Measurements from ENCODE around the gene PIK3AP1.

The PIK3AP1 gene

DNA sequence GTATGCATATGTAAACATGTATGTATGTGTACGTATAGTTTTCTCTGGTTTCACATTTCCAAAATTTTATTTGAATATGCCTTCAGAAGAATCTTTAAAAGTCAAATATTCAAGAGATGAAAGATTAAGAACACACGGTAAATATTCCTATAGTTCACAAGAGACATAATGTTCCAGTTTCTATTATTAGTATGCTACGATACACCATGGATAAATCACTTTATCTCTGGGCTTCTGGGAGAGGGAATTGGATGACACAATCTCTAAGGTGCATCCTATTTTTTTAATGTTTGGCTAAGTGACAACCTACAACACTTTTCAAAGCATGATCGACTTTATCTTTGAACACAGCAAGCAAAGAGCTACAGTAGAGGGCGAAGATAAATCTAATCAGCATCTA is 147.3 kb downstream of the PIK3AP1 start:
- Histone ChIP-seq H2AFZ (ENCODE audit: low read length) (no peak overlapping the region), H3K79me2 (ENCODE audit: insufficient read depth, low read length) (peaks cover 99% of the 10 kb centered on the region), H3K27me3 (ENCODE audit: insufficient read depth, low read length, poor library complexity, severe bottlenecking) (no peaks in the 10 kb centered on the region), H3K4me2 (ENCODE audit: low read depth, low read length, poor library complexity, severe bottlenecking) (no peak overlapping the region), H3F3A (ENCODE audit: low read depth) (no peaks in the 10 kb centered on the region), H3K9me3 (ENCODE audit: insufficient read depth, low read depth, low read length) (no peaks in the 10 kb centered on the region), H4K20me1 (ENCODE audit: insufficient read depth, low read length, poor library complexity, severe bottlenecking) (peaks cover 94% of the 10 kb centered on the region), H3K9ac (ENCODE audit: low read depth, low read length, poor library complexity, severe bottlenecking) (no peak overlapping the region), H3K4me1 (ENCODE audit: insufficient read depth, low read length, poor library complexity, severe bottlenecking) (peaks cover 14% of the 10 kb centered on the region), H3K9me2 (replicated peaks; ENCODE audit: low read depth, low read length) (no peaks in the 10 kb centered on the region), H3K4me3 (ENCODE audit: low read length, poor library complexity, severe bottlenecking) (no peak overlapping the region), H3K36me3 (ENCODE audit: insufficient read depth, low read length) (peaks cover 32% of the 10 kb centered on the region; the same call in 1 of the 2 replicates)
- TF ChIP-seq, protein P1, sequence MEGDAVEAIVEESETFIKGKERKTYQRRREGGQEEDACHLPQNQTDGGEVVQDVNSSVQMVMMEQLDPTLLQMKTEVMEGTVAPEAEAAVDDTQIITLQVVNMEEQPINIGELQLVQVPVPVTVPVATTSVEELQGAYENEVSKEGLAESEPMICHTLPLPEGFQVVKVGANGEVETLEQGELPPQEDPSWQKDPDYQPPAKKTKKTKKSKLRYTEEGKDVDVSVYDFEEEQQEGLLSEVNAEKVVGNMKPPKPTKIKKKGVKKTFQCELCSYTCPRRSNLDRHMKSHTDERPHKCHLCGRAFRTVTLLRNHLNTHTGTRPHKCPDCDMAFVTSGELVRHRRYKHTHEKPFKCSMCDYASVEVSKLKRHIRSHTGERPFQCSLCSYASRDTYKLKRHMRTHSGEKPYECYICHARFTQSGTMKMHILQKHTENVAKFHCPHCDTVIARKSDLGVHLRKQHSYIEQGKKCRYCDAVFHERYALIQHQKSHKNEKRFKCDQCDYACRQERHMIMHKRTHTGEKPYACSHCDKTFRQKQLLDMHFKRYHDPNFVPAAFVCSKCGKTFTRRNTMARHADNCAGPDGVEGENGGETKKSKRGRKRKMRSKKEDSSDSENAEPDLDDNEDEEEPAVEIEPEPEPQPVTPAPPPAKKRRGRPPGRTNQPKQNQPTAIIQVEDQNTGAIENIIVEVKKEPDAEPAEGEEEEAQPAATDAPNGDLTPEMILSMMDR (conservative IDR thresholded peaks at IDR 0.05; ENCODE audit: low read length) = no peak
- no peak for TF ChIP-seq EZH2phosphoT487 (IDR thresholded peaks at IDR 0.05; ENCODE audit: borderline replicate concordance)

DNA sequence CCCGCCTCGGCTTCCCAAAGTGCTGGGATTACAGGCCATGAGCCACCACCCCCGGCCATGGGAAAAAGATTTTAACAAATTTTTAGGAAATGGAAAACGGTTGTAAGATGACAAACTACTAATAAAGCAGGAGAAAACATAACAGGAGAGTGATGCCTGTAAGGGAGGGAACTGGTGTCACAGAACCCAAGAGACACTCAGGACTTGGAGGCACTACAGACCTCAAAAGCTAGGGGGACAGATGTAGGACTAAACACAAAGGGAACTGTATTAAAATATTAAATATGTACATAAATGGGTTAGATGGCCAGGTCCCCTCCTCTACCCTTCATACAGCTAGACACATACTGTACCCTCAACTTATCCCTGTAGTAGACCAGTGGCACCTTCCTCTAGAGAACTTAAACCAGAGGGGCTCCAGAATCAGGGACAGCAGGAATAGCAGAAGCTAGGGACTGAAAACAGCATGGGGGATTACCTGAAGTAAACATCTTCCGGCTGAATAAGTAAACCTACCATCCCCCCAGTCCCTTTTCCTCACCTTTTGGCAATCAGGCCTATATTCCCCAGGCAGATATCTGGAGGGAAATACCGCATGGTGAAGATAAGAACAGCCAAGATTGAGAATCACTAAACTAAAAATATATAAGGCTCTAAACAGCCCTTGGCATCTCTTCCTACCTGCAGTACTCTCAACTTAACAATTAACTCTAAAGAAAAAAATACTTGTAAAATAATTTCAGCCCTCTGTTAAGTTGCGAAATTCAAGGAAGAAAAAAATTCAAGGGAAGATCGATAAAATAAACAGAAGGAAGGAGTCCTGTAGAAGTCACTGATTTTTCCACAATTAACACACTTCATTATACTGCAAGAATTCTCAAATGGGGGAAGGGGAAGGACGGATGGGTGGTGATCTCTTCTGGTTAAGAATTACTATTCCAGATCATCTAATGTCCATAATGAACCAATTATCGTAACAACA is 149.0 kb downstream of the PIK3AP1 start:
- H2AFZ ChIP-seq (ENCODE audit: low read length) = no peak overlapping the region
- peaks cover 91% of the 10 kb centered on the region for H4K20me1 ChIP-seq (ENCODE audit: insufficient read depth, low read length, poor library complexity, severe bottlenecking)
- no peaks in the 10 kb centered on the region for H3F3A ChIP-seq (ENCODE audit: low read depth)
- TF ChIP-seq, protein P1 (conservative IDR thresholded peaks at IDR 0.05; ENCODE audit: low read length) = no peak
- TF ChIP-seq EZH2phosphoT487 (IDR thresholded peaks at IDR 0.05; ENCODE audit: borderline replicate concordance) = no peak
- H3K9me2 ChIP-seq (replicated peaks; ENCODE audit: low read depth, low read length) = no peaks in the 10 kb centered on the region
- no peak overlapping the region for H3K4me2 ChIP-seq (ENCODE audit: low read depth, low read length, poor library complexity, severe bottlenecking)
- H3K9ac ChIP-seq (ENCODE audit: low read depth, low read length, poor library complexity, severe bottlenecking) = no peak overlapping the region
- peaks cover 97% of the 10 kb centered on the region for H3K79me2 ChIP-seq (ENCODE audit: insufficient read depth, low read length)
- no peaks in the 10 kb centered on the region for H3K9me3 ChIP-seq (ENCODE audit: insufficient read depth, low read depth, low read length)
- H3K4me3 ChIP-seq (ENCODE audit: low read length, poor library complexity, severe bottlenecking) = no peak overlapping the region
- H3K27me3 ChIP-seq (ENCODE audit: insufficient read depth, low read length, poor library complexity, severe bottlenecking) = no peaks in the 10 kb centered on the region
- H3K4me1 ChIP-seq (ENCODE audit: insufficient read depth, low read length, poor library complexity, severe bottlenecking) = peaks cover 4% of the 10 kb centered on the region
- H3K36me3 ChIP-seq (ENCODE audit: insufficient read depth, low read length) = peaks cover 37% of the 10 kb centered on the region; the same call in 1 of the 2 replicates

DNA sequence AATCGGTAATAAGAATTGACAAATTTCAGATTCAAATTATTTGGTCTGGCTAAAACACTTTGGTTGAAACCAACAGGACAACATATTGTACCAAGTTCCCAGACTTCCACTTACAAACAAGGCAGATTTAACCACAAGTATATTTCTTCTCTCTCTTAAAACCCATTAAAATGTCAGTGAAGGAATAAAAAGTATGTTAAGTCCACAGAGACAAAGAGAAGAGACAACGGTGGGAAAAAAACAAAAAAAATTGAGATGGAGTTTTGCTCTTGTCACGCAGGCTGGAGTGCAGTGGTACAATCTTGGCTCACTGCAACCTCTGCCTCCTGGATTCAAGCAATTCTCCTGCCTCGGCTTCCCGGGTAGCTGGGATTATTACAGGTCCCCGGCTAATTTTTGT is 149.8 kb downstream of the PIK3AP1 start:
- peaks cover 91% of the 10 kb centered on the region for H3K79me2 ChIP-seq (ENCODE audit: insufficient read depth, low read length)

More for the DNA sequence above, 149.8 kb downstream of the PIK3AP1 start:
- H3F3A ChIP-seq (ENCODE audit: low read depth) = no peaks in the 10 kb centered on the region
- H3K9ac ChIP-seq (ENCODE audit: low read depth, low read length, poor library complexity, severe bottlenecking) = no peak overlapping the region
- H3K4me3 ChIP-seq (ENCODE audit: low read length, poor library complexity, severe bottlenecking) = no peak overlapping the region
- H3K36me3 ChIP-seq (ENCODE audit: insufficient read depth, low read length) = peaks cover 33% of the 10 kb centered on the region; the same call in 1 of the 2 replicates
- H3K4me2 ChIP-seq (ENCODE audit: low read depth, low read length, poor library complexity, severe bottlenecking) = no peak overlapping the region
- no peaks in the 10 kb centered on the region for H3K9me2 ChIP-seq (replicated peaks; ENCODE audit: low read depth, low read length)
- H3K9me3 ChIP-seq (ENCODE audit: insufficient read depth, low read depth, low read length) = no peaks in the 10 kb centered on the region
- TF ChIP-seq EZH2phosphoT487 (IDR thresholded peaks at IDR 0.05; ENCODE audit: borderline replicate concordance) = no peak
- TF ChIP-seq, protein P1 (conservative IDR thresholded peaks at IDR 0.05; ENCODE audit: low read length) = no peak
- peaks cover 1% of the 10 kb centered on the region for H3K4me1 ChIP-seq (ENCODE audit: insufficient read depth, low read length, poor library complexity, severe bottlenecking)
- no peaks in the 10 kb centered on the region for H3K27me3 ChIP-seq (ENCODE audit: insufficient read depth, low read length, poor library complexity, severe bottlenecking)
- H2AFZ ChIP-seq (ENCODE audit: low read length) = no peak overlapping the region
- H4K20me1 ChIP-seq (ENCODE audit: insufficient read depth, low read length, poor library complexity, severe bottlenecking) = peaks cover 91% of the 10 kb centered on the region

Measured in Loucy (cell line).